K562 (cell line): ENCODE measurements around the gene PCSK5.

ENCODE experiments used
- CEBPB ChIP-seq: fragments of 450-650 bp; IDR thresholded peaks from 2 replicates; pipeline ENCODE4 v1.6.1; 2016; ENCODE audit warnings: missing genetic modification characterization, missing compliant biosample characterization
- MAFG ChIP-seq: fragments of 450-650 bp; conservative IDR thresholded peaks from 2 replicates; pipeline ENCODE4 v1.6.1; 2016; ENCODE audit warnings: missing genetic modification characterization, missing compliant biosample characterization
- MXI1 ChIP-seq: IDR thresholded peaks from 2 replicates; pipeline ENCODE4 v1.6.1; 2011; ENCODE audit warnings: low read depth, mild to moderate bottlenecking, improper control_type of control experiment, low read length
- PHF21A ChIP-seq: fragments of 450-650 bp; IDR thresholded peaks from 2 replicates; pipeline ENCODE4 v1.6.1; 2017; ENCODE audit warnings: low read depth, borderline replicate concordance
- SETDB1 ChIP-seq: IDR thresholded peaks from one replicate; pipeline ENCODE4 v1.6.1; 2012; ENCODE audit warnings: low read length, control low read depth, inconsistent platforms
- SP1 ChIP-seq: sonication (generic); formaldehyde crosslinking; IDR thresholded peaks from 2 replicates; pipeline ENCODE4 v1.8.1; 2022; ENCODE audit warnings: mild to moderate bottlenecking, missing genetic modification reagents
- TAF7 ChIP-seq: fragments of 450-650 bp; IDR thresholded peaks from 2 replicates; pipeline ENCODE4 v1.6.1; 2016; ENCODE audit warnings: missing genetic modification characterization, missing compliant biosample characterization
- TARDBP ChIP-seq: fragments of 450-650 bp; IDR thresholded peaks from 2 replicates; pipeline ENCODE4 v1.6.1; 2016
- TF ChIP-seq, protein P1 (sequence below), 3 experiments: IDR thresholded peaks in 2 of 3; conservative IDR thresholded peaks in 1 of 3; 2 replicates each; pipeline ENCODE4 v1.5.1; 2011 to 2012; ENCODE audit warnings: low read length in 3 of 3, mild to moderate bottlenecking in 3 of 3, control low read depth in 2 of 3, improper control_type of control experiment in 1 of 3, inconsistent platforms in 1 of 3, low read depth in 1 of 3, mixed read lengths in 1 of 3, moderate library complexity in 1 of 3; ENCODE audit not compliant: insufficient read depth in 2 of 3
- TF ChIP-seq, protein P2 (sequence below): sonication (generic); formaldehyde crosslinking; IDR thresholded peaks from 2 replicates; pipeline ENCODE4 v1.9.0; 2022; ENCODE audit warnings: mild to moderate bottlenecking, missing genetic modification reagents

DNA sequence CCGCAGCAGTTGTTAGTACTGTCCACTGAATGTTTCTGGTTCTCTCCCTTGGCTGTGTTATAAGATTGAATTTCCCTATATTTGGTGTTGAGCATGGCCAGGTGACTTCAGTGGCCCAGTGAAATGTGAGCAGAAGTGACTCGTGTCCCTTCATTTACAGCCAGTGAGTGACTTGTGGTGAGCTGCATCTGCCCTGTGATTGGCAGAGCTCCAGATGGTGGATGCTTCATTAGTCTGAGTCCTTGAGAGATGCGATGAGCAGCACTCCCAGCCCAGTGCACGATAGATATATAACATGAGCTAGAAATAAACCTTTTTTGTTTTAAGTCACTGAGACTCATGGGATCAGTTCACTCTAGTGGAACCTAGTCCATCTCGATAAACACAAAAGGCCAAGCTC, 19.3 kb downstream of the PCSK5 start:
- TF ChIP-seq SETDB1 (no peak), SP1 (CRISPR knock-in tag) (no peak), PHF21A (no peak), MAFG (tag) (no peak), TARDBP (no peak), CEBPB (tag) (no peak), MXI1 (no peak), TAF7 (tag) (no peak)
- TF ChIP-seq, protein P1, sequence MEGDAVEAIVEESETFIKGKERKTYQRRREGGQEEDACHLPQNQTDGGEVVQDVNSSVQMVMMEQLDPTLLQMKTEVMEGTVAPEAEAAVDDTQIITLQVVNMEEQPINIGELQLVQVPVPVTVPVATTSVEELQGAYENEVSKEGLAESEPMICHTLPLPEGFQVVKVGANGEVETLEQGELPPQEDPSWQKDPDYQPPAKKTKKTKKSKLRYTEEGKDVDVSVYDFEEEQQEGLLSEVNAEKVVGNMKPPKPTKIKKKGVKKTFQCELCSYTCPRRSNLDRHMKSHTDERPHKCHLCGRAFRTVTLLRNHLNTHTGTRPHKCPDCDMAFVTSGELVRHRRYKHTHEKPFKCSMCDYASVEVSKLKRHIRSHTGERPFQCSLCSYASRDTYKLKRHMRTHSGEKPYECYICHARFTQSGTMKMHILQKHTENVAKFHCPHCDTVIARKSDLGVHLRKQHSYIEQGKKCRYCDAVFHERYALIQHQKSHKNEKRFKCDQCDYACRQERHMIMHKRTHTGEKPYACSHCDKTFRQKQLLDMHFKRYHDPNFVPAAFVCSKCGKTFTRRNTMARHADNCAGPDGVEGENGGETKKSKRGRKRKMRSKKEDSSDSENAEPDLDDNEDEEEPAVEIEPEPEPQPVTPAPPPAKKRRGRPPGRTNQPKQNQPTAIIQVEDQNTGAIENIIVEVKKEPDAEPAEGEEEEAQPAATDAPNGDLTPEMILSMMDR (IDR thresholded peaks at IDR 0.05 in 2 of 3, conservative IDR thresholded peaks at IDR 0.05 in 1 of 3; ENCODE audit: insufficient read depth in 2 of 3, low read depth in 1 of 3, low read length in 3 of 3), result no peak
- TF ChIP-seq, protein P2, sequence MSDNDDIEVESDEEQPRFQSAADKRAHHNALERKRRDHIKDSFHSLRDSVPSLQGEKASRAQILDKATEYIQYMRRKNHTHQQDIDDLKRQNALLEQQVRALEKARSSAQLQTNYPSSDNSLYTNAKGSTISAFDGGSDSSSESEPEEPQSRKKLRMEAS (CRISPR knock-in tag), result no peak
